Astrocyte of the spinal cord (primary cell): ENCODE measurements around the gene LRRC14B.
"Not testable (repeated sequence)": the region's sequence is repeated elsewhere in the genome, so short reads cannot be mapped to it uniquely, and the experiment has no call there.

Experiments
- DNase-seq: peaks from one replicate; pipeline ENCODE4 v3.0.0; 2011; ENCODE audit warnings: low read depth, low spot score
- H3K4me3 ChIP-seq: 2 replicates; pipeline ENCODE4 v1.5.1; 2011; ENCODE audit warnings: low read depth, mild to moderate bottlenecking, low read length, moderate library complexity
- CTCF ChIP-seq: IDR thresholded peaks from 2 replicates; pipeline ENCODE4 v1.5.1; 2012; ENCODE audit warnings: low read depth, mild to moderate bottlenecking, low read length, inconsistent platforms
- in situ Hi-C: cut with HindIII; loops from 2 replicates; pipeline ENCODE4 v1.10.0; 2017; ENCODE audit warnings: low sequenced_read_pairs

Gene LRRC14B

GRCh38 chr5:163338-163620 is 28.0 kb upstream of the LRRC14B start:
- DNase-seq: no peak
- H3K4me3 ChIP-seq: no peak overlapping the region
- no peak for TF ChIP-seq CTCF
- in situ Hi-C loops: no loop called here

- no peak for DNase-seq
- no peak for TF ChIP-seq CTCF
- H3K4me3 ChIP-seq: no peak overlapping the region
- in situ Hi-C loops: no loop called here
These were observed 27.5 kb upstream of the LRRC14B start for GRCh38 chr5:163841-164240.

GRCh38 chr5:164244-164643 is 27.1 kb upstream of the LRRC14B start:
- DNase-seq: no peak
- in situ Hi-C loops: no loop called here
- no peak for TF ChIP-seq CTCF

GRCh38 chr5:164783-165182 is 26.5 kb upstream of the LRRC14B start:
- H3K4me3 ChIP-seq, in situ Hi-C loops, DNase-seq: not testable (repeated sequence)

More at GRCh38 chr5:164244-164643, 27.1 kb upstream of the LRRC14B start:
- no peak overlapping the region for H3K4me3 ChIP-seq

GRCh38 chr5:166441-167372 is 24.6 kb upstream of the LRRC14B start:
- no peak overlapping the region for H3K4me3 ChIP-seq
- DNase-seq: no peak
- no peak for TF ChIP-seq CTCF
- in situ Hi-C loops: no loop called here

- no peak for DNase-seq
- H3K4me3 ChIP-seq: no peak overlapping the region
- no peak for TF ChIP-seq CTCF
- in situ Hi-C loops: no loop called here
These were observed 23.8 kb upstream of the LRRC14B start for GRCh38 chr5:167511-167910.

- DNase-seq: peak; percentile 98
- TF ChIP-seq CTCF: no peak
- in situ Hi-C loops: no loop called here
- H3K4me3 ChIP-seq: no peak overlapping the region
These were observed 23.2 kb upstream of the LRRC14B start for GRCh38 chr5:167982-168660.
